Esophagus muscularis mucosa (tissue), 4 donors: ENCODE measurements around the gene MYO1C.
A peak's percentile ranks its signal among the peaks of the same experiment; 100 is the strongest.

Experiments
- EP300 ChIP-seq: sonication (generic); formaldehyde crosslinking; IDR thresholded peaks from one replicate; pipeline ENCODE4 v1.6.1; 2017; ENCODE audit warnings: antibody characterized with exemption
- POLR2A ChIP-seq: fragments of 450-650 bp; IDR thresholded peaks from one replicate; pipeline ENCODE4 v1.6.1; 2017; ENCODE audit warnings: antibody characterized with exemption, moderate library complexity, mild to moderate bottlenecking, low read depth
- TF ChIP-seq, protein P1 (sequence below), 3 experiments: fragments of 200-600 bp in 2 of 3; fragments of 450-650 bp in 1 of 3; sonication (generic) in 2 of 3; IDR thresholded peaks; one replicate each; pipeline ENCODE4 v1.5.1; 2017 to 2019; ENCODE audit warnings: antibody characterized with exemption in 3 of 3, mild to moderate bottlenecking in 2 of 3, moderate library complexity in 1 of 3

DNA sequence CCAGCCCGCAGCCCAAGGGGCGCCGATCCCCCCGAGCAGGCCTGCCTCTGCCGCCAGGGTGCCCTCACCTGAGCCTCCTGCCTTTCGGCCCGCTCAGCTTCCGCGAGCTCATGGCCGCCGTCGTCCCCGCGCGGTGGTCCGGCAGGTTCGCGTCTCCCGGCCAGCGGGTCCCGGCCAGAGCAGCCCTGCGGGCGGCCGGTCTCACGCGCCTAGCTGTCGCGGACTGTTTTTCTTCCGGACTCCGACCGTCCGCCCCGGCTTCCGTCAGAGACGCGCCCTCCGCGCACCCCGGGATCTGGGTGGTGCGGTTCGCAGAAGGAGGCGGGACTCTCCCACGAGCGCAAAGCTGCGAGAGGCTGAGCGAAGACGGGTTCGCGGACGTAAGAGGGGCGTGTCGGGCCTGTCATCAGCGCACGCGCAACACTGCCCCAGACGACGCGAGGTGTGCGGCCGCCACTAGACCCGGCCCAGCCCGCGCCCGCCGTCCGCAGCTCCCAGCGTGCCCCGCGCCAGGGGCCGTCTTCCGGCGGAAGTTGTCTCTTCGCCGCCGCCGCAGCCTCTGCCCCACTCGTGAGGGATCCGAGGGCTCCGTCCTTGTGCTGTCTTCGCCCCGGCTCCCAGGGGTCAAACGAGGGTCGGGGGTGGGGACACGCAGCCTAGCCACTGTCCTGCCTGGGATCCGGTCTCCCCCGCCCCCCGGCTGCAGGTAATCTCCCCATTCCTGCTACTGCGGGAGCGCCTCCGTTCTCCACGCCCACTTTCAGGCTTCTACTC is 24.1 kb upstream of the MYO1C start, which contains the start of gene INPP5K:
- TF ChIP-seq, protein P1, sequence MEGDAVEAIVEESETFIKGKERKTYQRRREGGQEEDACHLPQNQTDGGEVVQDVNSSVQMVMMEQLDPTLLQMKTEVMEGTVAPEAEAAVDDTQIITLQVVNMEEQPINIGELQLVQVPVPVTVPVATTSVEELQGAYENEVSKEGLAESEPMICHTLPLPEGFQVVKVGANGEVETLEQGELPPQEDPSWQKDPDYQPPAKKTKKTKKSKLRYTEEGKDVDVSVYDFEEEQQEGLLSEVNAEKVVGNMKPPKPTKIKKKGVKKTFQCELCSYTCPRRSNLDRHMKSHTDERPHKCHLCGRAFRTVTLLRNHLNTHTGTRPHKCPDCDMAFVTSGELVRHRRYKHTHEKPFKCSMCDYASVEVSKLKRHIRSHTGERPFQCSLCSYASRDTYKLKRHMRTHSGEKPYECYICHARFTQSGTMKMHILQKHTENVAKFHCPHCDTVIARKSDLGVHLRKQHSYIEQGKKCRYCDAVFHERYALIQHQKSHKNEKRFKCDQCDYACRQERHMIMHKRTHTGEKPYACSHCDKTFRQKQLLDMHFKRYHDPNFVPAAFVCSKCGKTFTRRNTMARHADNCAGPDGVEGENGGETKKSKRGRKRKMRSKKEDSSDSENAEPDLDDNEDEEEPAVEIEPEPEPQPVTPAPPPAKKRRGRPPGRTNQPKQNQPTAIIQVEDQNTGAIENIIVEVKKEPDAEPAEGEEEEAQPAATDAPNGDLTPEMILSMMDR (IDR thresholded peaks at IDR 0.05), result peak in 1 of 3 experiments; percentile 4
- TF ChIP-seq EP300 (no peak), POLR2A (peak; percentile 56)
